WTC11 (cell line): ENCODE data around the gene HYCC2.

Experiments
- ATF1 ChIP-seq: sonication (generic); formaldehyde crosslinking; IDR thresholded peaks from 2 replicates; pipeline ENCODE4 v1.8.1; 2023; ENCODE audit warnings: mild to moderate bottlenecking, moderate library complexity, missing genetic modification reagents
- JUN ChIP-seq: sonication (generic); formaldehyde crosslinking; IDR thresholded peaks from 2 replicates; pipeline ENCODE4 v1.8.0; 2023; ENCODE audit warnings: mild to moderate bottlenecking, missing genetic modification reagents
- KAT7 ChIP-seq: sonication (generic); formaldehyde crosslinking; IDR thresholded peaks from 2 replicates; pipeline ENCODE4 v1.8.1; 2023; ENCODE audit warnings: missing genetic modification reagents, mild to moderate bottlenecking, borderline replicate concordance
- MYBL2 ChIP-seq: sonication (generic); formaldehyde crosslinking; IDR thresholded peaks from 2 replicates; pipeline ENCODE4 v1.8.1; 2023; ENCODE audit warnings: mild to moderate bottlenecking, moderate library complexity, missing genetic modification reagents
- ZNF121 ChIP-seq: sonication (generic); formaldehyde crosslinking; IDR thresholded peaks from 2 replicates; pipeline ENCODE4 v1.8.0; 2023; ENCODE audit warnings: missing genetic modification reagents
- ZNF416 ChIP-seq: fragments of 250-450 bp; sonication (Bioruptor Pico); IDR thresholded peaks from 2 replicates; pipeline ENCODE4 v1.9.0; 2021; ENCODE audit warnings: mild to moderate bottlenecking, inconsistent platforms
- TF ChIP-seq, protein P1 (sequence below): sonication (generic); formaldehyde crosslinking; IDR thresholded peaks from 2 replicates; pipeline ENCODE4 v1.8.1; 2022; ENCODE audit warnings: low read depth, mild to moderate bottlenecking, moderate library complexity, missing genetic modification reagents, borderline replicate concordance
- TF ChIP-seq, protein P2 (sequence below): sonication (generic); formaldehyde crosslinking; IDR thresholded peaks from 2 replicates; pipeline ENCODE4 v1.8.1; 2023; ENCODE audit warnings: mild to moderate bottlenecking, missing genetic modification reagents, borderline replicate concordance
- TF ChIP-seq, protein P3 (sequence below): sonication (generic); formaldehyde crosslinking; IDR thresholded peaks from 2 replicates; pipeline ENCODE4 v1.8.1; 2023; ENCODE audit warnings: mild to moderate bottlenecking, moderate library complexity, missing genetic modification reagents
- TF ChIP-seq, protein P4 (sequence below): fragments of 200-600 bp; IDR thresholded peaks from 2 replicates; pipeline ENCODE4 v1.8.0; 2022; ENCODE audit warnings: antibody characterized with exemption
- TF ChIP-seq, protein P5 (sequence below): sonication (generic); formaldehyde crosslinking; IDR thresholded peaks from 2 replicates; pipeline ENCODE4 v1.8.1; 2023; ENCODE audit warnings: mild to moderate bottlenecking, missing genetic modification reagents, moderate library complexity
- TF ChIP-seq, protein P6 (sequence below): sonication (generic); formaldehyde crosslinking; conservative IDR thresholded peaks from 2 replicates; pipeline ENCODE4 v1.8.1; 2022; ENCODE audit warnings: mild to moderate bottlenecking, missing genetic modification reagents
- TF ChIP-seq, protein P7 (sequence below): sonication (generic); formaldehyde crosslinking; IDR thresholded peaks from 2 replicates; pipeline ENCODE4 v1.8.0; 2022; ENCODE audit warnings: mild to moderate bottlenecking, missing genetic modification reagents
- TF ChIP-seq, protein P8 (sequence below): sonication (generic); formaldehyde crosslinking; IDR thresholded peaks from 2 replicates; pipeline ENCODE4 v1.8.0; 2022; ENCODE audit warnings: mild to moderate bottlenecking, missing genetic modification reagents

DNA sequence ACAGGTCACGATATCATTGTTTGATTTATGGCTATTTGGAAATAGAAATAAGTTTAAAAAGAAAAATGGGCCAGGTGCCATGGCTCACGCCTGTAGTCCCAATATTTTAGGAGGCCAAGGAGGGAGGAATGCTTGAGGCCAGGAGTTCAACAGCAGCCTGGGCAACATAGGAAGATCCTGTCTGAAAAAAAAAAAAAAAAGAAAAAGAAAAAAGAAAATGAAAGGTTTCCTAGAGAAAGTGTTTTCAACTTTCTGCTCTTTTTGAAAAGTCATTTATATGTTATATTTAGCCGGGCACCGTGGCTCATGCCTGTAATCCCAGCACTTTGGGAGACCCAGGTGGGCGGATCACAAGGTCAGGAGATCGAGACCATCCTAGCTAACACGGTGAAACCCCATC lies 3.5 kb upstream of the HYCC2 start:
- TF ChIP-seq, protein P1, sequence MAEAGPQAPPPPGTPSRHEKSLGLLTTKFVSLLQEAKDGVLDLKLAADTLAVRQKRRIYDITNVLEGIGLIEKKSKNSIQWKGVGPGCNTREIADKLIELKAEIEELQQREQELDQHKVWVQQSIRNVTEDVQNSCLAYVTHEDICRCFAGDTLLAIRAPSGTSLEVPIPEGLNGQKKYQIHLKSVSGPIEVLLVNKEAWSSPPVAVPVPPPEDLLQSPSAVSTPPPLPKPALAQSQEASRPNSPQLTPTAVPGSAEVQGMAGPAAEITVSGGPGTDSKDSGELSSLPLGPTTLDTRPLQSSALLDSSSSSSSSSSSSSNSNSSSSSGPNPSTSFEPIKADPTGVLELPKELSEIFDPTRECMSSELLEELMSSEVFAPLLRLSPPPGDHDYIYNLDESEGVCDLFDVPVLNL (CRISPR knock-in tag) = no peak
- TF ChIP-seq, protein P2, sequence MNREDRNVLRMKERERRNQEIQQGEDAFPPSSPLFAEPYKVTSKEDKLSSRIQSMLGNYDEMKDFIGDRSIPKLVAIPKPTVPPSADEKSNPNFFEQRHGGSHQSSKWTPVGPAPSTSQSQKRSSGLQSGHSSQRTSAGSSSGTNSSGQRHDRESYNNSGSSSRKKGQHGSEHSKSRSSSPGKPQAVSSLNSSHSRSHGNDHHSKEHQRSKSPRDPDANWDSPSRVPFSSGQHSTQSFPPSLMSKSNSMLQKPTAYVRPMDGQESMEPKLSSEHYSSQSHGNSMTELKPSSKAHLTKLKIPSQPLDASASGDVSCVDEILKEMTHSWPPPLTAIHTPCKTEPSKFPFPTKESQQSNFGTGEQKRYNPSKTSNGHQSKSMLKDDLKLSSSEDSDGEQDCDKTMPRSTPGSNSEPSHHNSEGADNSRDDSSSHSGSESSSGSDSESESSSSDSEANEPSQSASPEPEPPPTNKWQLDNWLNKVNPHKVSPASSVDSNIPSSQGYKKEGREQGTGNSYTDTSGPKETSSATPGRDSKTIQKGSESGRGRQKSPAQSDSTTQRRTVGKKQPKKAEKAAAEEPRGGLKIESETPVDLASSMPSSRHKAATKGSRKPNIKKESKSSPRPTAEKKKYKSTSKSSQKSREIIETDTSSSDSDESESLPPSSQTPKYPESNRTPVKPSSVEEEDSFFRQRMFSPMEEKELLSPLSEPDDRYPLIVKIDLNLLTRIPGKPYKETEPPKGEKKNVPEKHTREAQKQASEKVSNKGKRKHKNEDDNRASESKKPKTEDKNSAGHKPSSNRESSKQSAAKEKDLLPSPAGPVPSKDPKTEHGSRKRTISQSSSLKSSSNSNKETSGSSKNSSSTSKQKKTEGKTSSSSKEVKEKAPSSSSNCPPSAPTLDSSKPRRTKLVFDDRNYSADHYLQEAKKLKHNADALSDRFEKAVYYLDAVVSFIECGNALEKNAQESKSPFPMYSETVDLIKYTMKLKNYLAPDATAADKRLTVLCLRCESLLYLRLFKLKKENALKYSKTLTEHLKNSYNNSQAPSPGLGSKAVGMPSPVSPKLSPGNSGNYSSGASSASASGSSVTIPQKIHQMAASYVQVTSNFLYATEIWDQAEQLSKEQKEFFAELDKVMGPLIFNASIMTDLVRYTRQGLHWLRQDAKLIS (CRISPR knock-in tag) = no peak
- TF ChIP-seq, protein P3, sequence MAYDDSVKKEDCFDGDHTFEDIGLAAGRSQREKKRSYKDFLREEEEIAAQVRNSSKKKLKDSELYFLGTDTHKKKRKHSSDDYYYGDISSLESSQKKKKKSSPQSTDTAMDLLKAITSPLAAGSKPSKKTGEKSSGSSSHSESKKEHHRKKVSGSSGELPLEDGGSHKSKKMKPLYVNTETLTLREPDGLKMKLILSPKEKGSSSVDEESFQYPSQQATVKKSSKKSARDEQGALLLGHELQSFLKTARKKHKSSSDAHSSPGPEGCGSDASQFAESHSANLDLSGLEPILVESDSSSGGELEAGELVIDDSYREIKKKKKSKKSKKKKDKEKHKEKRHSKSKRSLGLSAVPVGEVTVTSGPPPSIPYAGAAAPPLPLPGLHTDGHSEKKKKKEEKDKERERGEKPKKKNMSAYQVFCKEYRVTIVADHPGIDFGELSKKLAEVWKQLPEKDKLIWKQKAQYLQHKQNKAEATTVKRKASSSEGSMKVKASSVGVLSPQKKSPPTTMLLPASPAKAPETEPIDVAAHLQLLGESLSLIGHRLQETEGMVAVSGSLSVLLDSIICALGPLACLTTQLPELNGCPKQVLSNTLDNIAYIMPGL (CRISPR knock-in tag) = no peak
- TF ChIP-seq KAT7 (CRISPR knock-in tag) = no peak
- TF ChIP-seq, protein P4, sequence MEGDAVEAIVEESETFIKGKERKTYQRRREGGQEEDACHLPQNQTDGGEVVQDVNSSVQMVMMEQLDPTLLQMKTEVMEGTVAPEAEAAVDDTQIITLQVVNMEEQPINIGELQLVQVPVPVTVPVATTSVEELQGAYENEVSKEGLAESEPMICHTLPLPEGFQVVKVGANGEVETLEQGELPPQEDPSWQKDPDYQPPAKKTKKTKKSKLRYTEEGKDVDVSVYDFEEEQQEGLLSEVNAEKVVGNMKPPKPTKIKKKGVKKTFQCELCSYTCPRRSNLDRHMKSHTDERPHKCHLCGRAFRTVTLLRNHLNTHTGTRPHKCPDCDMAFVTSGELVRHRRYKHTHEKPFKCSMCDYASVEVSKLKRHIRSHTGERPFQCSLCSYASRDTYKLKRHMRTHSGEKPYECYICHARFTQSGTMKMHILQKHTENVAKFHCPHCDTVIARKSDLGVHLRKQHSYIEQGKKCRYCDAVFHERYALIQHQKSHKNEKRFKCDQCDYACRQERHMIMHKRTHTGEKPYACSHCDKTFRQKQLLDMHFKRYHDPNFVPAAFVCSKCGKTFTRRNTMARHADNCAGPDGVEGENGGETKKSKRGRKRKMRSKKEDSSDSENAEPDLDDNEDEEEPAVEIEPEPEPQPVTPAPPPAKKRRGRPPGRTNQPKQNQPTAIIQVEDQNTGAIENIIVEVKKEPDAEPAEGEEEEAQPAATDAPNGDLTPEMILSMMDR = no peak
- TF ChIP-seq JUN (CRISPR knock-in tag) = no peak
- no peak for TF ChIP-seq ZNF416 (CRISPR knock-in tag)
- no peak for TF ChIP-seq ZNF121 (CRISPR knock-in tag)
- TF ChIP-seq, protein P5, sequence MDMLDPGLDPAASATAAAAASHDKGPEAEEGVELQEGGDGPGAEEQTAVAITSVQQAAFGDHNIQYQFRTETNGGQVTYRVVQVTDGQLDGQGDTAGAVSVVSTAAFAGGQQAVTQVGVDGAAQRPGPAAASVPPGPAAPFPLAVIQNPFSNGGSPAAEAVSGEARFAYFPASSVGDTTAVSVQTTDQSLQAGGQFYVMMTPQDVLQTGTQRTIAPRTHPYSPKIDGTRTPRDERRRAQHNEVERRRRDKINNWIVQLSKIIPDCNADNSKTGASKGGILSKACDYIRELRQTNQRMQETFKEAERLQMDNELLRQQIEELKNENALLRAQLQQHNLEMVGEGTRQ (CRISPR knock-in tag) = no peak
- TF ChIP-seq, protein P6, sequence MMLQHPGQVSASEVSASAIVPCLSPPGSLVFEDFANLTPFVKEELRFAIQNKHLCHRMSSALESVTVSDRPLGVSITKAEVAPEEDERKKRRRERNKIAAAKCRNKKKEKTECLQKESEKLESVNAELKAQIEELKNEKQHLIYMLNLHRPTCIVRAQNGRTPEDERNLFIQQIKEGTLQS (CRISPR knock-in tag) = no peak
- no peak for TF ChIP-seq ATF1 (CRISPR knock-in tag)
- no peak for TF ChIP-seq MYBL2 (CRISPR knock-in tag)
- TF ChIP-seq, protein P7, sequence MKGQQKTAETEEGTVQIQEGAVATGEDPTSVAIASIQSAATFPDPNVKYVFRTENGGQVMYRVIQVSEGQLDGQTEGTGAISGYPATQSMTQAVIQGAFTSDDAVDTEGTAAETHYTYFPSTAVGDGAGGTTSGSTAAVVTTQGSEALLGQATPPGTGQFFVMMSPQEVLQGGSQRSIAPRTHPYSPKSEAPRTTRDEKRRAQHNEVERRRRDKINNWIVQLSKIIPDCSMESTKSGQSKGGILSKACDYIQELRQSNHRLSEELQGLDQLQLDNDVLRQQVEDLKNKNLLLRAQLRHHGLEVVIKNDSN = no peak
- TF ChIP-seq, protein P8, sequence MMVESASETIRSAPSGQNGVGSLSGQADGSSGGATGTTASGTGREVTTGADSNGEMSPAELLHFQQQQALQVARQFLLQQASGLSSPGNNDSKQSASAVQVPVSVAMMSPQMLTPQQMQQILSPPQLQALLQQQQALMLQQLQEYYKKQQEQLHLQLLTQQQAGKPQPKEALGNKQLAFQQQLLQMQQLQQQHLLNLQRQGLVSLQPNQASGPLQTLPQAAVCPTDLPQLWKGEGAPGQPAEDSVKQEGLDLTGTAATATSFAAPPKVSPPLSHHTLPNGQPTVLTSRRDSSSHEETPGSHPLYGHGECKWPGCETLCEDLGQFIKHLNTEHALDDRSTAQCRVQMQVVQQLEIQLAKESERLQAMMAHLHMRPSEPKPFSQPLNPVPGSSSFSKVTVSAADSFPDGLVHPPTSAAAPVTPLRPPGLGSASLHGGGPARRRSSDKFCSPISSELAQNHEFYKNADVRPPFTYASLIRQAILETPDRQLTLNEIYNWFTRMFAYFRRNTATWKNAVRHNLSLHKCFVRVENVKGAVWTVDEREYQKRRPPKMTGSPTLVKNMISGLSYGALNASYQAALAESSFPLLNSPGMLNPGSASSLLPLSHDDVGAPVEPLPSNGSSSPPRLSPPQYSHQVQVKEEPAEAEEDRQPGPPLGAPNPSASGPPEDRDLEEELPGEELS = no peak
